Neuron (in vitro differentiated cells): ENCODE results near the gene GKN2.
A peak's percentile ranks its signal among the peaks of the same experiment; 100 is the strongest.

Experiments
- H2AFZ ChIP-seq: one replicate; pipeline ENCODE4 v1.6.1; 2013; ENCODE audit warnings: low read depth, mild to moderate bottlenecking, inconsistent platforms, low read length, moderate library complexity
- H3K27me3 ChIP-seq: one replicate; pipeline ENCODE4 v1.6.1; 2013; ENCODE audit warnings: low read length; ENCODE audit not compliant: insufficient read depth
- H3K36me3 ChIP-seq: one replicate; pipeline ENCODE4 v1.6.1; 2013; ENCODE audit warnings: low read length; ENCODE audit not compliant: insufficient read depth
- H3K4me1 ChIP-seq: one replicate; pipeline ENCODE4 v1.6.1; 2013; ENCODE audit warnings: low read length; ENCODE audit not compliant: insufficient read depth
- H3K4me3 ChIP-seq: 2 replicates; pipeline ENCODE4 v1.5.1; 2013; ENCODE audit warnings: mild to moderate bottlenecking, low read length, moderate library complexity
- H3K9me3 ChIP-seq: one replicate; pipeline ENCODE4 v1.6.1; 2013; ENCODE audit warnings: low read length

GKN2 gene

GRCh38 chr2:68943581-68944568, 8.8 kb downstream of the GKN2 start:
- Histone ChIP-seq H3K9me3 (no peaks in the 10 kb centered on the region), H3K36me3 (no peaks in the 10 kb centered on the region), H2AFZ (peak overlapping the region; percentile 39), H3K27me3 (no peaks in the 10 kb centered on the region), H3K4me1 (no peaks in the 10 kb centered on the region), H3K4me3 (no peak overlapping the region)

DNA sequence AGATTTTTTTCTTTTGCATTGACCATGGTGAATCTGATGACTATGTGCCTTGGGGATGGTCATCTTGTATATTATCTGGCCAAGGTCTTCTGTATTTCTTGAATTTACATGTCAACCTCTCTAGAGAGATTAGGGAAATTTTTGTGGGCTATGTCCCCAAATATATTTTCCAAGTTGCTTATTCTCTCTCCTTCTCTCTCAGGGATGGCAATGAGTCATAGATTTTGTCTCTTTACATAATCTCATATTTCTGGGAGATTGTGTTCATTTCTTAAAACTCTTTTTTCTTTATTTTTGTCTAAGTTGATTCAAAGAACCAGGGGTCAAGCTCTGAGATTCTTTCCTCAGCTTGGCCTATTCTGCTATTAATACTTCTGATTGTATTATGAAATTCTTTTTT, 9.9 kb downstream of the GKN2 start:
- Histone ChIP-seq H3K4me1 (no peaks in the 10 kb centered on the region), H3K36me3 (no peaks in the 10 kb centered on the region), H3K4me3 (no peak overlapping the region), H3K9me3 (no peaks in the 10 kb centered on the region), H2AFZ (no peak overlapping the region), H3K27me3 (no peaks in the 10 kb centered on the region)

DNA sequence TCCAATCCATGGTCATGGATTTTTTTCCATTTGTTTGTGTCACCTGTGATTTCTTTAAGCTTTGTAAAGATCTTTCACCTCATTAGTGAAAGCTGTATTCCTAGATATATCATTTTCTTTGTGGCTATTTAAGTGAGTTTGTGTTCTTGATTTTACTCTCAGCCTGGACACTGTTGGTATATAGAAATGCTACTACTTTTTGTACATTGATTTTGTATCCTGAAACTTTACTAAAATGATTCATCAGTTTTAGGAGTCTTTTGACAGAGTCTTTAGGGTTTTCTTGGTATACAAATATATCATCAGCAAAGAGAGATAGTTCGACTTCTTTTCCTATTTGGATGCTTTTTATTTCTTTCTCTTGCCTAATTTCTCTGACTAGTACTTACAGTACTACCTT, 12.3 kb downstream of the GKN2 start:
- Histone ChIP-seq H3K4me1 (no peaks in the 10 kb centered on the region), H3K9me3 (no peaks in the 10 kb centered on the region), H3K36me3 (no peaks in the 10 kb centered on the region), H2AFZ (no peak overlapping the region), H3K27me3 (no peaks in the 10 kb centered on the region), H3K4me3 (no peak overlapping the region)

DNA sequence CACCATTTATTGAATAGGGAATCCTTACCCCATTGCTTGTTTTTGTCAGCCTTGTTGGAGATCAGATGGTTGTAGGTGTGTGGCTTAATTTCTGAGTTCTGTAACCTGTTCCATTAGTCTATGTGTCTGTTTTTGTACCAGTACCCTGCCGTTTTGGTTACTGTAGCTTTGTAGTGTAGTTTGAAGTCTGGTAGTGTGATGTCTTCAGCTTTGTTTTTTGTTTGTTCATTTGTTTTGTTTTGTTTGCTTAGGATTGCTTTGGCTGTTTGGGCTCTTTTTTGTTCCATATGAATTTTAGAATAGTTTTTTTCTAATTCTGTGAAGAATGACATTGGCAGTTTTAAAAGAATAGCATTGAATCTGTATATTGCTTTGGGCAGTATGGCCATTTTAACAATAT, 12.7 kb downstream of the GKN2 start:
- Histone ChIP-seq H3K9me3 (no peaks in the 10 kb centered on the region), H3K27me3 (no peaks in the 10 kb centered on the region), H3K4me3 (no peak overlapping the region), H3K36me3 (no peaks in the 10 kb centered on the region), H3K4me1 (no peaks in the 10 kb centered on the region), H2AFZ (no peak overlapping the region)

DNA sequence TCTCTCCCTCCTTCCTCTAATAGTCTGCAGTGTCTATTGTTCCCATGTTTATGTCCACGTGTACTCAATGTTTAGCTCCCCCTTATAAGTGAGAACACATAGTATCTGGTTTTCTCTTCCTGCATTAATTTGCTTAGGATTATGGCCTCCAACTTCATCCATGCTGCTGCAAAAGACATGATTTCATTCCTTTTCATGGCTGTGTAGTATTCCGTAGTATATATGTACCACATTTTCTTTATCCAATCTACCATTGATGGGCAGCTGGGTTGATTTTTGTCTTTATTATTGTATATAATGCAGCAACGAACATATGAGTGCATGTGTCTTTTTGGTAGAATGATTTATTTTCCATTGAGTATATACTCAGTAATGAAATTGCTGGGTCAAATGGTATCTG, 13.8 kb downstream of the GKN2 start:
- Histone ChIP-seq H3K4me3 (no peak overlapping the region), H3K9me3 (no peaks in the 10 kb centered on the region), H3K27me3 (no peaks in the 10 kb centered on the region), H3K36me3 (no peaks in the 10 kb centered on the region), H2AFZ (no peak overlapping the region), H3K4me1 (no peaks in the 10 kb centered on the region)

DNA sequence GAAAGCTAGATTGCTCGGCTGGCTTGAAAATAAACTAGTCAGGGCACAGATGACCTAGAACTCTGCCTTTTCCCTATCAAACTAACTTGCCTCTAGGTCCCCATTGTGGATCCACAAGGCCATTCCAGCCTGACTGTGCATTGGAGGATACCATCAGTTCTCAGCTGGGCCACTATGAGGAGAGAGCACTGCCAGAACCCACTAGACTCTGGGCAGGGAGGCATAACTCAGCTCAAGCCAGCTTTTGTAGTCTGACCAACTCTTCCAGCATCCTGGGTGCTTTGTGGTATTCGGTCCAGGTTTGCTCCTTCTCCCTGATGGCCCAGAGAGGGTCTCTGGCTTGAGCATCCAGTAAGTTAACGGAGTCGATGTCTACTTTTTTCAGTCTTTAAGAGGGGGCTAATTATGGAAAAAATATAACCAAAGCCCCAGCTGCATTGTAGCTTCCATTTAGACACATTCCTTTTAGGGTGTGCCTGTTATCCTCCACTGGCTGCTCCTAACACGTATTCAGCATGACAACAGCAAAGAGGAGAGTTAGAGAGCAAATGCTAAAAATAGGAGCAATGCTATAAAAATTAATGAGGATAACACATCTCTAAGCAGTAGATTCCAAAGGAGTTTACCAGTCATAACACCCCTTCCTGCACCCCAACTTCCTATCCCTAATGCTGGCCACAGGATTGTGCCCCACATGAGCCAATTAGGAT, 15.2 kb downstream of the GKN2 start:
- no peak overlapping the region for H3K4me3 ChIP-seq
- no peaks in the 10 kb centered on the region for H3K4me1 ChIP-seq
- H2AFZ ChIP-seq = no peak overlapping the region
- no peaks in the 10 kb centered on the region for H3K27me3 ChIP-seq
- no peaks in the 10 kb centered on the region for H3K36me3 ChIP-seq
- no peaks in the 10 kb centered on the region for H3K9me3 ChIP-seq

GRCh38 chr2:68936889-68937288, 15.8 kb downstream of the GKN2 start:
- Histone ChIP-seq H2AFZ (no peak overlapping the region), H3K9me3 (no peaks in the 10 kb centered on the region), H3K4me3 (no peak overlapping the region), H3K4me1 (no peaks in the 10 kb centered on the region), H3K36me3 (no peaks in the 10 kb centered on the region), H3K27me3 (no peaks in the 10 kb centered on the region)

DNA sequence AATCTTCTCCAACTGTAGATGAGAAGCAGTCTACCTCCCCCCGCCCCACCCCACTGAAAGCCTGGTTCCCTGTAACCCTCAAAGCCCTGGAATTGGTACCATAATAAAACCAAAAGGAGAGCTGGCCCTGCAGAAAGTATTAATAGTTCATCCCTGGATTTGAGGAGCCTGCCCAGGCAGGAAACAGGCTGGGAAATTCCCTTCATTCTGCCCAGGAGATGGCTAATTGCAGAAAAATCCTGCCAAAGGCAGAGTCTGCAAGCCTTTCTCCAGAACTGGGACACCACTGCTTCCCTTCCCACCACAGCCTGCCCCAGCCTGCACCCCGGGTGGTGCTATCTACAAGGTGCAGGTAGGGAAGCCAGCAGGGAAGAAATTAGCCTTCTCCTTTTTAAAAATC, 16.3 kb downstream of the GKN2 start:
- no peaks in the 10 kb centered on the region for H3K4me1 ChIP-seq
- H3K36me3 ChIP-seq = no peaks in the 10 kb centered on the region
- no peaks in the 10 kb centered on the region for H3K27me3 ChIP-seq
- H2AFZ ChIP-seq = no peak overlapping the region
- no peaks in the 10 kb centered on the region for H3K9me3 ChIP-seq
- no peak overlapping the region for H3K4me3 ChIP-seq

DNA sequence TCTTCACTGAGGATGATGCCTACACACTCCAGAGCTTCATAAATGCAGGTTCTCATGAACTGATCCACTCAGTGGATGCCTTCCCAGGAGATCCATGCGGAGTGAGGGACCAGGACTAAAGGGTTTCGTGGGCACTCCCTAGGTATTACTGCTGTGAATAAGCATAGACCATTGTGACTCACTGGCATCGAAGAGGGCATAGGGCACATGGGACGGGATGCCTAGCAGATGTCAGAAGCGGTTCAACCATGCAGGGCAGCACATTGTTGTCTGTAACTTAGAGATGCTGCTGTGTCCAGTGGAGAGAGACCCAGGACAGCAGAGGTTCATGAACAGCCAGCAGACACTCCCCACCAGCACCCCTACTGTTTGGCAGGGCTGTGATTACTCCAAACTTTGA, 17.2 kb downstream of the GKN2 start:
- Histone ChIP-seq H3K4me1 (no peaks in the 10 kb centered on the region), H3K4me3 (no peak overlapping the region), H3K27me3 (no peaks in the 10 kb centered on the region), H2AFZ (no peak overlapping the region), H3K9me3 (no peaks in the 10 kb centered on the region), H3K36me3 (no peaks in the 10 kb centered on the region)

- no peak overlapping the region for H3K4me3 ChIP-seq
- H3K27me3 ChIP-seq = no peaks in the 10 kb centered on the region
- H3K4me1 ChIP-seq = no peaks in the 10 kb centered on the region
- no peaks in the 10 kb centered on the region for H3K9me3 ChIP-seq
- no peak overlapping the region for H2AFZ ChIP-seq
- H3K36me3 ChIP-seq = no peaks in the 10 kb centered on the region
Observed at GRCh38 chr2:68934021-68934420, 18.7 kb downstream of the GKN2 start.

DNA sequence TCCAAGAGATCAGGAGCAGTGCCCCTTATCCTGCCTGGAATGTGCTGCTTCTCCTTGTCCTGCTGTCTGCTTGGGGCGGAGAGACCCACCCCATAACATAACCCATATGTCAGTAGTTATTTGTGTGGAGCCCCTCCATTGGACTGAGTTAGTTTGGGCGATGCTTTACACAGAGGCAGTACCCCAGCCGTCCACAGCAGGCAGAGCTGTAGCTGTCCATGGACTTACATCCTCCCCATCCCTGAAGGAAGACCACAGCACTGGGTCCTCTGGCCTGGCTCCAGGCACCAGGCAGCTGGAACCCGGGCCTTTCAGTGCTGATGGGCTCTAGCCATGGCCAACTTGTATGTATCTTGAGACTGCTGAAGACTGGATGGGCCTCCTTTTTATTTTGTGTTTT, 20.3 kb downstream of the GKN2 start:
- Histone ChIP-seq H2AFZ (no peak overlapping the region), H3K27me3 (no peaks in the 10 kb centered on the region), H3K36me3 (no peaks in the 10 kb centered on the region), H3K4me1 (no peaks in the 10 kb centered on the region), H3K4me3 (no peak overlapping the region), H3K9me3 (no peaks in the 10 kb centered on the region)

DNA sequence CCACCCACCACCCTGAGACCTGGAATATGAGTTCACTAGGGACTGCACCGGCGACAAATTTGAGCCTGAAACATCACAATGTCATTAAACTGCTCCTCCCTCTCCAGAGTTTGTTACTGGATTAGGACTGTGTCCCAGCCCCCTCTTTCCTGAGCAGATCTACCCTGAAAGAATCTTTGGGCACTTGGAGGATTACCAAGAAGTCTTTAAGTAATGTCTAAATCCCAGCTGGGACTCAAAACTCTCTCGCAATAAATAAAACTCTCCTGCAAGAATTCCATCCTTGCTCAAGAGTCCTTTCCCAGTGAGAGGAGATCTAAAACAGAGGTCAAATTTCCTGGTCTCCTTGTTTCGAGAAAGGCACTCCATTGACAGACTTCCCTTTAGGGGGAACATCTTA, 20.9 kb downstream of the GKN2 start:
- Histone ChIP-seq H3K4me1 (no peaks in the 10 kb centered on the region), H3K4me3 (no peak overlapping the region), H3K9me3 (no peaks in the 10 kb centered on the region), H3K36me3 (no peaks in the 10 kb centered on the region), H3K27me3 (no peaks in the 10 kb centered on the region), H2AFZ (no peak overlapping the region)

- Histone ChIP-seq H3K4me1 (no peaks in the 10 kb centered on the region), H3K4me3 (no peak overlapping the region), H3K27me3 (no peaks in the 10 kb centered on the region), H3K9me3 (no peaks in the 10 kb centered on the region), H2AFZ (no peak overlapping the region), H3K36me3 (no peaks in the 10 kb centered on the region)
Observed at GRCh38 chr2:68931149-68931711, 21.5 kb downstream of the GKN2 start.
